MM.1S (cell line): ENCODE results near the gene ZNF638.

Experiments used
- DNase-seq: peaks from one replicate; pipeline ENCODE4 v3.0.0-alpha.2; 2015
- H2AFZ ChIP-seq: fragments of 300-600 bp; sonication (generic); 2 replicates; pipeline ENCODE4 v1.6.0; 2016; ENCODE audit warnings: antibody characterized with exemption, low read length
- H3F3A ChIP-seq: fragments of 300-600 bp; sonication (generic); 2 replicates; pipeline ENCODE4 v1.6.1; 2016; ENCODE audit warnings: mild to moderate bottlenecking, antibody characterized with exemption, low read length, moderate library complexity, mixed read lengths; ENCODE audit not compliant: insufficient read depth
- H3K27ac ChIP-seq: fragments of 300-600 bp; sonication (generic); 2 replicates; pipeline ENCODE4 v1.5.1; 2016; ENCODE audit warnings: mild to moderate bottlenecking, low read length
- H3K27me3 ChIP-seq: fragments of 300-600 bp; sonication (generic); replicated peaks from 2 replicates; pipeline ENCODE4 v1.6.0; 2016; ENCODE audit warnings: low read length; ENCODE audit not compliant: insufficient read depth
- H3K36me3 ChIP-seq: fragments of 300-600 bp; sonication (generic); replicated peaks from 2 replicates; pipeline ENCODE4 v1.6.1; 2016; ENCODE audit warnings: mild to moderate bottlenecking, low read length, mixed read lengths; ENCODE audit not compliant: insufficient read depth
- H3K4me1 ChIP-seq: fragments of 300-600 bp; sonication (generic); 2 replicates; pipeline ENCODE4 v1.6.1; 2016; ENCODE audit warnings: low read length, mixed read lengths
- H3K4me2 ChIP-seq: fragments of 300-600 bp; sonication (generic); 2 replicates; pipeline ENCODE4 v1.6.0; 2016; ENCODE audit warnings: low read depth, low read length
- H3K4me3 ChIP-seq: fragments of 300-600 bp; sonication (generic); 2 replicates; pipeline ENCODE4 v1.5.1; 2016; ENCODE audit warnings: low read length, mixed read lengths
- H3K79me2 ChIP-seq: fragments of 300-600 bp; sonication (generic); 2 replicates; pipeline ENCODE4 v1.6.1; 2016; ENCODE audit warnings: mixed run types, low read length, mixed read lengths
- H3K9ac ChIP-seq: fragments of 300-600 bp; sonication (generic); 2 replicates; pipeline ENCODE4 v1.6.1; 2016; ENCODE audit warnings: low read length, mixed read lengths
- H3K9me2 ChIP-seq: fragments of 300-600 bp; sonication (generic); replicated peaks from 2 replicates; pipeline ENCODE4 v1.6.1; 2016; ENCODE audit warnings: mild to moderate bottlenecking, low read length, mixed read lengths; ENCODE audit not compliant: insufficient read depth
- H3K9me3 ChIP-seq: fragments of 300-600 bp; sonication (generic); replicated peaks from 2 replicates; pipeline ENCODE4 v1.6.1; 2016; ENCODE audit warnings: mild to moderate bottlenecking, low read length, mixed read lengths; ENCODE audit not compliant: insufficient read depth
- H4K20me1 ChIP-seq: fragments of 300-600 bp; sonication (generic); 2 replicates; pipeline ENCODE4 v1.6.1; 2016; ENCODE audit warnings: mild to moderate bottlenecking, low read length, moderate library complexity, mixed read lengths; ENCODE audit not compliant: insufficient read depth
- CTCF ChIP-seq: fragments of 300-600 bp; sonication (generic); IDR thresholded peaks from 2 replicates; pipeline ENCODE4 v1.5.1; 2016; ENCODE audit warnings: antibody characterized with exemption, low read length, mixed read lengths
- EZH2 ChIP-seq: fragments of 300-600 bp; sonication (generic); optimal IDR thresholded peaks from 2 replicates; pipeline ENCODE3; 2017; ENCODE audit warnings: low read depth, mild to moderate bottlenecking, antibody characterized with exemption, low read length, mixed read lengths
- EZH2phosphoT487 ChIP-seq: fragments of 300-600 bp; sonication (generic); IDR thresholded peaks from 2 replicates; pipeline ENCODE4 v1.6.1; 2018; ENCODE audit warnings: antibody characterized with exemption, low read length

The ZNF638 gene

GRCh38 chr2:71484354-71484753 lies 152.8 kb downstream of the ZNF638 start:
- no peaks in the 10 kb centered on the region for H4K20me1 ChIP-seq
- no peak overlapping the region for H3K9ac ChIP-seq
- H3K4me2 ChIP-seq = no peak overlapping the region
- TF ChIP-seq EZH2phosphoT487 (no peak), EZH2 (no peak), CTCF (no peak)
- H3K9me3 ChIP-seq = no peaks in the 10 kb centered on the region
- H3F3A ChIP-seq = no peaks in the 10 kb centered on the region
- H3K27ac ChIP-seq = no peak overlapping the region
- no peaks in the 10 kb centered on the region for H3K27me3 ChIP-seq
- no peak overlapping the region for H2AFZ ChIP-seq
- H3K4me3 ChIP-seq = no peak overlapping the region
- H3K79me2 ChIP-seq = no peaks in the 10 kb centered on the region
- H3K36me3 ChIP-seq = no peaks in the 10 kb centered on the region
- H3K9me2 ChIP-seq = no peaks in the 10 kb centered on the region
- no peaks in the 10 kb centered on the region for H3K4me1 ChIP-seq
- no peak for DNase-seq
